GM23248 (cell line): ENCODE measurements around the gene PTPRA.

Source experiments
- EZH2 ChIP-seq: fragments of 200-600 bp; sonication (generic); IDR thresholded peaks from 2 replicates; pipeline ENCODE4 v1.6.1; 2018; ENCODE audit warnings: antibody characterized with exemption, mild to moderate bottlenecking; ENCODE audit not compliant: insufficient read depth, poor library complexity, severe bottlenecking
- EZH2phosphoT487 ChIP-seq: fragments of 200-600 bp; sonication (generic); IDR thresholded peaks from 2 replicates; pipeline ENCODE4 v1.6.1; 2018; ENCODE audit warnings: antibody characterized with exemption, moderate library complexity, mild to moderate bottlenecking, low read depth; ENCODE audit not compliant: insufficient read depth

- TF ChIP-seq EZH2, result no peak
- TF ChIP-seq EZH2phosphoT487, result no peak
Observed at GRCh38 chr20:2894221-2894620, 20.9 kb downstream of the PTPRA start.
